Amniotic epithelial cell (primary cell): ENCODE data around the gene TBC1D10A.

ENCODE experiments used
- DNase-seq: peaks from one replicate; pipeline ENCODE4 v3.0.0-alpha.2; 2010; ENCODE audit warnings: low read depth

Gene TBC1D10A

DNA sequence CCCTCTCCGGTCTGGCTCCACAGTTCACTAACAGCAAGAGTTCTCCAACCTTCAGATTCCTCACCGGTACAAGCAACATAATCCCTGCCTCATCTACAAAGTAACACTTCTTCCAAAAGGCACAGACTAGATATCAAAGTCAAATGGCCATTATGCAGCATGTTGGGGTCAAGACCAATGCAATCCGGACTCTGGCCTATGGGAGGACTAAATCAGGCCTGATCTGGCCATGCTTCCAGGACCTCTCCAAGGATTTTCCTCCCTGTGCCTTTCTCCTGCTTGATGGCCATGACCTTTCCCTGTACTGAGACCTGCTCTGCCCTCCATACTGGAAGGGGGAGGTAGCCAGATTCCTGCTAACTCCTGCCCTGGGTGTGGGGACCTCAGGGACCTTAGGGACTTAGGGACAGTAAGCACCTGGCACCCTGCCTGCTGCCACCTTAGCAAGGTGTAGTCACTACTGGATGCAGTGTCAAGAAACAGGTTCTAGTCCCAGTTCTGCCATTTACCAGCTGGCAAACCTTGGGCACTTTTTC is 6.7 kb downstream of the TBC1D10A start:
- no peak for DNase-seq

DNA sequence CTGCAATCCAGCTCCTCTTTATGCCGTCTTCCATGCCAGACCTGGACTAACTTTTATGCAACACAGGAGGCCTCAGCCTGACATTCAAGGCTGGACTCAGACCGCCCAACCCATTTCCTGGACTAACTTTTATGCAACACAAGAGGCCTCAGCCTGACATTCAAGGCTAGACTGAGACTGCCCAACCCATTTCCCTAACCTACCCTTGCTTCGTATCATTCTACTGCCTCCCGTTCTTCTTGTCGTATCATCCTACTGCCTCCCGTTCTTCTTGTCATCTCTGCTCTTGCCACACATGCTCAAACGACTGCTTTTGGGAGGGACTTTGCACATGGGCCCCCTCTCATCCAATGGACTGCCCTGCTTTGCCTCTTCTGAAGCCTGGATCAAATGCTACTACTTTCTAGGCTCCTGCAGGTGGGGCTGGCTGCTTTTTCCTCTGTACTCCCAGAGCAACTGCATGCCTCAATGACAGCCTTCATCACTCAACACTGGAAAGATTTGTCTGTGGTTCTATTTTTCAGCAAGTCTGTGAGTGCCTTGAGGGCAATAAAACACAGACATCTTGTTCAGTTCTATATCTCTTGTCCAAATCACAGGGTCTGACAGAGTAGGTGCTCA is 7.8 kb downstream of the TBC1D10A start:
- peak; percentile 94 for DNase-seq

DNA sequence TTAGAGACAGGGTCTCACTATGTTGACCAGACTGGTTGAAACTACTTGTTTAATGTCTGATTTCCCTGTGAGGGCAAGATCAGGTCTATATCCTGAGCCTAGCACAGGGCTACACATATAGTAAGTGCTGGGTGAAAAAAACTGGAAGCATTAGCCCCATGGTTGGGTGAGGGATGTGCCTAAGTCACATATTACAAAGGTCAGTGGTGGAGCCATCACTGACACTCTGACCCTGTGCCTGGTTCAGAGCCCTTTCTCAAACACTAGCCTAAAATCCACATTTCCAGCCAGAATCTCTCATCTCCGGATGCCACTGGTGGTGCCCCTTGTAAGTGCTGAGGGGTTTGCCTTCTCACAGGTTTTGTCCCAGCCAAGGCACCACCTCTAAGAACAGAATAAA is 9.0 kb downstream of the TBC1D10A start:
- DNase-seq: no peak

DNA sequence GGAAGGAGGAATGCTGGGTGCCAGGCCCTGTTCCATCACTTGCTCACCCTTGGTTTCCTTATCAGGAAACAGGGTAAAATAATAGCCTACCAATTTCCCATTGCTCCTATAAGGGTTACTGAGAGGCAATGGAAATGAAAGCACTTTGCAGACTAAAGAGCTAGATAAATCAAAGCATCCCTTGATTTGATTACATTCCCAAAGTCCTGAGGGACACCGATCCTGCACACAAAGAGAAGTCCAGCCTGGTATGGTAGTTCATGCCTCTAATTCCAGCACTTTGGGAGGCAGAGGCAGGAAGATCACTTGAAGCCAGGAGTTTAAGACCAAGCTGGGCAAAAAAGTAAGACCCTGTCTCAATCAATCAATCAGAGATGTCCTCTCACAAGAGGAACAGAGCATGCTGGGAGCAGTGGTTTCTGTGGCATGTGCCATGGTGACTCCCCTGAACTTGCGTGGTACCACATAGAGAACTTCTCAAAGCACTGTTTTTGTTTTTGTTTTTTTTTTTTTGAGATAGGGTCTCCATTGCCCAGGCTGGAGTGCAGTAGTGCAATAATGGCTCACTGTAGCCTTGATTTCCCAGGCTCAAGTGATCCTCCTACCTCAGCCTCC is 10.7 kb downstream of the TBC1D10A start:
- no peak for DNase-seq

DNA sequence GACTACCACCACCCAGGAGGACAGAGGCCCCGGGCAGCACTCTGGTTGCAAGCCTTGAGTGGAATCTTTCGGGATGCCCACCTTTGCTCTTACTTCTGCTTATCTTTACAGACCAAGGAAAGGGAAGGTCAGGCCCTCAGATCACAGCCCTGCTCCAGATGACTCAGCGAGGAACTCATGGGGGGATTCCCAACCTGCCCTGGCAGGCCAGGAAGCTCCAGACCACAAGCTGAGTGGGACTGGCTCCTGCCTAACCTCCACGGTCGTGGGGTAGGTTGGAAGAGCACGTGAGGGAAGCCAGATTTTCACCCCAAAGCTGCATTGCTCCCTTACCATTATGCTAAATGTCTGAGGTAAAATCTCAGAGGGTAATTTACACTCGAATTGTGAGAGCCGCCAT is 11.8 kb downstream of the TBC1D10A start:
- DNase-seq: peak; percentile 75

DNA sequence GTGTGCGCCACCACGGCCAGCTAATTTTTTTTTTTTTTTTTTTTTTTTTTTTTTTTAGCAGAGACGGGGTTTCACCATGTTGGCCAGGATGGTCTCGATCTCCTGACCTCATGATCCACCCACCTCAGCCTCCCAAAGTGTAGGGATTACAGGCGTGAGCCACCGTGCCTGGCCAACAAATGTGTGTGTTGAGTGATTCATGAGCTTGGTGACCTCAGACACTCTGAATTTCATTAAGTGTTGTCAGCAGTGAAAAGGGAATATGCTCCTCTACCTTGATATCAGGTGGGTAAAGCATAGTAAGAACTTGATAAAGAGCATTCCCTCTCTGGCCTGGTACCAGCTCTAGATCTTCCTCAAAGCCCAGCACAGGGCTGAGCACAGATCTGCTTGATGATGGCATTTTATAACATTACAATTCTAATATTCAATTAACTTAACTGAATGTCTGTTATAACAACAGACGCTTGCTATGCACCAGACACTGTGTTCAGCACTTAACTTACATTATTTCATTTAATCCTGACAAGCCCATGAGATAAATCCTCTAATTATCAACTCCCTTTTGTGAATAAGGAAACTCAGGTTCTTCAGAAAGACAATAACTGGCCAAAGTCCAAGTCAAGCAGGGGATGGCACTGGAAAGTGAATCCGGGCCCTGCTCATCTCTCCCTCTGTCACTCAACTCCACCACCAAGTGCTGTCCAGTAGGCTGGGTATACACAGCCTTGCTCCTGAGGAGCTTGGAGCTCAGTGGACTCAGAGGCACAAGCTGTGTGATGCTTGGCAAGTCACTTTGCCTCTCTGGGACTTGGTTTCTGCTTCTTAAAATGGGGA is 13.0 kb downstream of the TBC1D10A start:
- DNase-seq: no peak

DNA sequence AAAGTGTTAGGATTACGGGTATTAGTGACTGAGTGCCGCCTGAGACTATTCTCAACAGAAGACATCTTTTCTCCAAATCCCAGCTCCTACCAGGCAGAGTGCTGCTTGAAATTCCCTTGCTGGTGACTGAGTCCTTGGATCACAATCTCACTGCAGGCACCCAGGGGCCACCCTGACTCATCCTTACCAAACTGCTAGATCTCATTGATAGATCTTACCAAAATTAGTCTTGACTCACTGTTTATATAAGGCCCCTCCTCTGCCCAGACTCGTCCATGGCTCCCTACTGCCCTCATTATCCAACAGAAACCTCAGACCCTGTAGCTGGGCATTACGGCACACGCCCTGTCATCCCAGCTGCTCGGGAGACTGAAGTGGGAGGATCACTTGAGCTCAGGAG is 14.7 kb downstream of the TBC1D10A start:
- DNase-seq: peak; percentile 80

DNA sequence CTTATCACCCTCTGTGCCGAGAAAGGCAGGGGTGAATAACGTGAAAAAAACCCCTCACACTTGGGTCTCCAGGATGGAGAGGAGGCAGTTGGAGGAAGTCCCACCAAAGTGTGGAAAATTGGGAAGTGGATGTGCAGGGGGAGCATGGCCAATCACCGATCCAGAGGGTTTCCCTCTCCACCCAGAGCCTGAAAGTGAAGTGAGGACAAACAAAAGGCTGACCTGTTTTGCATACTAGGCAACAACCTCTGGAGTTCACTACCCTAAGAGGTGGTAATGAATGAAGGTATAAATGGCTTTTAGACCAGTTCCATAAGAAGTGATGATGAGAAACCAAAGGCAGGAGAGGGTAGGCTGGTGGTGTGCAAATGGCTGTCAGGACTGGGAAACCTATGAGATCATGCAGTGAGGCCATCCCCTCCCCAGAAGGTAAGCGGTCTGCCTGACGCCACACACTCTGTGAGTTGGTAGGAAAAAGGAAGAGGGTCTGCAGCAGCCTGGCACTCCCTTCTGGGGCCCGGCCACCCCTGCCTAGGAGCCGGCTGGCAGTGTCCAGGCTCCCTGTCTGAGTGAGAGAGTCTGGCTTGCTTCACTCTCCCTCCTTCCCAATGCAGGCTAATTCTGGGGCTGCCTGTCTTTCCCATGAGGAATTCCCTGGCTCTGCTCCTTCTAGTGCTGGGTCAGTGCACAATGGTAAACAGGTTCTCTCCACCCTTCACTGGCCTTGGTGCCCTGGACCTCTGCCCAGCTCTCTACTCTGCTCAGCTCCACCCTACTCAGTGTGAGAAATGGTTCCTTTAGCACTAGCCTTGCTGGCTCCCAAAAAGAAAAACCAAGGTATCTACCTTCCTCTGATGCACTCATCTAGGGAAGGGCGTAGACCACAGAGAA is 15.6 kb downstream of the TBC1D10A start:
- DNase-seq: peak; percentile 88

DNA sequence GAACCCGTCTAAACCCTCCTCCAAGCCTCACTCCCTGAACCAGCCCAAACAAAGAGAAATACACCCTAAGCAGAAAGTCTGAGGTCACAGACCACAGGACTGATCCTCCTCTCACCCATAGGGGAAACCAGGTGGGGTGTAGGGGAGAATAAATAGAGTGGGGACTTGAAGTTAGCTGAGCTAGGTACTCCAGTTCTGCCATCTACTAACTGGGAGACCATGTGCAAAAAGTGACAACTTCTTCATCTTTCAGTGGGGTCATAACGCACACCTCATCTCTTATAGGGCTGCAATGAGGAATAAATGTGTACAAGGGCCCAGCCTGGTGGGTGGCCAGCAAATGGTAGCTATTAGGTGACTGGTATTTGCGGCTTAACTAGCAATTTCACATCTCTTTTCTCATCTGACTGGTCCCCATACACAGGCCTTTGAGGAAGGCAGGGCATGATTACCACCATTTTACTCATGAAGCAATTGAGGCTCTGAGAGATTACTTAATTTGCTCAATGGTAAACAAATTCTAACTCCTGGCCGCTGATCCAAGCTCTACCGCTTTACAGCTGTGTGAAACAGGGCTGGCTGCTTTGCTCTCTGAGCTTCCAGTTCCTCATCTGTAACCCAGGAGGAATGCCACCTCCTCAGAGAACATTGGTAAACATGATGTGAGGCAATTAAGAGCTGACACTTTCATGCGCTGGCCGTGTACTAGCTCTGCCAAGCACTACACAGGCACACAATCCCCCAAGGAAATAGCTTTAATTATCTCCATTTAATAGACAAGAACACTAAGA is 16.6 kb downstream of the TBC1D10A start:
- peak; percentile 92 for DNase-seq

DNA sequence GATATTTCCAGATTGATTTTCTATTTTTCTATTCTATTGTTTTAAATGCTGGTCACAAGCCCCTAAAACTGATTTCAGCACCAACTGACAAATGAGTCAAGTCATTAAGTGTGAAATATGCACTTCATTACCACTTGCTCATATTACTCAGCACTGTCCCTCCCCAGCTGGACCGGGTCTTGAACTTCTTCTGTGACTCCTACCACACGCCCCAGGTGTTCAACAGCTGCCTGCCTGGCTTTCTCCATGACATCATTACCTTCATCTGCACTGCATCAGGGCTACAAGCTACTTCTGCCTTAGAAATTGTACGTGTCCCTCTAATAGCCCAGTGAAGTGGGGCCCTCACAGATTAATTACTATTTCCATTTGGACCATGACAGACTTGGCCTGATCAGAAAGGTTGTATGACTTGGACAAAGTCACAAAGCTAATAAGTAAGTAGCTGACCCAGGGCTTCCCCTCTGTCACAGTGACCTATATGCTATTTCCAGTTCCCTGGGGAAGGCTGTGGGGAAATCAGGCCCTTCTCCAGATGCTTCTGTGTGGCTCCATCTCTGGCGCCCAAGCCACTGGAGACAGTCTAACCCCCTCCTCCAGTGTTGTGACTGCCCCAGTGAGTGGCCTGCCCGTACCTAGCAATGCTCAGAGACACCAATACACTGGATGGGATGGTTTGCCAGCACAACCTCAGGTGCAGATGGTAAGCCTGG is 18.1 kb downstream of the TBC1D10A start:
- DNase-seq: no peak

DNA sequence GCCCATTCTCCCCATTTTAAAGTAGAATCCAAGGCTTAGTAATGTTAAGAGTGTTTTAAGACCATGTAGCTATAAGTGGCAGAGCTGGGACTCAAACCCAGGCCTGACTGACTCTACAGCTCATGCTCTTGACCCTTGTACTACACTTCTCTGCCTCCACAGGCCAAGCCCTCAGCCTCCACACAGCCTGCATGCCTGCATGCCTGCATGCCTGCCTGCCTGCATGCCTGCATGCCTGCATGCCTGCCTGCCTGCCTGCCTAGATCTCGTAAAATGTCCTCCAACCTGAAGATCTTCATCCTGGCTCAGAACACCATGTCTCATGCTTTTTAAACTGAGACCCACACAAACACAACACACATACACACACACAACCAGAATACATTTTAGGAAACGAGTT is 18.6 kb downstream of the TBC1D10A start:
- DNase-seq: no peak

DNA sequence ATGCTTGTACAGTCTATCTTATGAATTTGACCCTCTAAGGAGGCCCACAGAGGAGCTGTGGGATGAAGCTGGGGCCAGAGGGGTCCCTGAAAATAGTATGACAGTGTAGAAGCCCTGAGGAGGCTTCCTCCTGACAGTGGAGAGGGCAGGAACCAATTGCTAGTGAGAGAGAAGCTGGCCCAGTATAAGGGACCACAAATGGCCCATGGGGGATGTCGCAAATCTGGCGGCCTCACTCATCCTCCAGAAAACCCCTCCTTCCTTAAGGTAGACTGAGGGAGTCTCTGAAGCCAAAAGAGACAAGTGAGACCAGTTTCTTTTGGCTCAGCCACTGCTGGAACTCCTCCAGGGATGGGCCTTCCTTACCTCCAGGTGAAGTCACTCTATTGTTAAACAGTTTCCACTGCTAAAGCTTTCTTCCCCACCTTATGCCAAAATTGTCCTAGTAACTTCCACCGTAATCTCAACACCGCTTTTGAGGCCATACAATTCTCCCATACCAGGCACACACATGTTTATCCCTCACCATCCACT is 19.6 kb downstream of the TBC1D10A start:
- no peak for DNase-seq

DNA sequence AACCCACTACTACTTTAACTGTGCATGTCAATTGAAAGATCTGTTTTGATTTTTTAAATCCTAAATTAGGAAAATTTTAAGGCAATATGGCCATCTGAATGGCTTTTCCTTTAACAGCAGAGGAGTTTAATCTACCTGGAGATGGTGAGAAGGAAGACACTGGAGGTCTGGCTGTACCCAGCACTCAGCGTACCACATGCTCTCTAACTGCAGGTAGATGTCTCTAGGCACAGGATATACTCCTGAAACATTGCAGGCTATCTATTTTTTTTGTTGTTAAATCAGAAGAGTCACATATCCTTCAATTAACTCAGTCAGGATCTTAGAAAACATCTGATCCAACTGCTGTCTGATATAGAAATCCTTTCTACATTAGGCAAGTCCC is 20.1 kb downstream of the TBC1D10A start:
- no peak for DNase-seq

DNA sequence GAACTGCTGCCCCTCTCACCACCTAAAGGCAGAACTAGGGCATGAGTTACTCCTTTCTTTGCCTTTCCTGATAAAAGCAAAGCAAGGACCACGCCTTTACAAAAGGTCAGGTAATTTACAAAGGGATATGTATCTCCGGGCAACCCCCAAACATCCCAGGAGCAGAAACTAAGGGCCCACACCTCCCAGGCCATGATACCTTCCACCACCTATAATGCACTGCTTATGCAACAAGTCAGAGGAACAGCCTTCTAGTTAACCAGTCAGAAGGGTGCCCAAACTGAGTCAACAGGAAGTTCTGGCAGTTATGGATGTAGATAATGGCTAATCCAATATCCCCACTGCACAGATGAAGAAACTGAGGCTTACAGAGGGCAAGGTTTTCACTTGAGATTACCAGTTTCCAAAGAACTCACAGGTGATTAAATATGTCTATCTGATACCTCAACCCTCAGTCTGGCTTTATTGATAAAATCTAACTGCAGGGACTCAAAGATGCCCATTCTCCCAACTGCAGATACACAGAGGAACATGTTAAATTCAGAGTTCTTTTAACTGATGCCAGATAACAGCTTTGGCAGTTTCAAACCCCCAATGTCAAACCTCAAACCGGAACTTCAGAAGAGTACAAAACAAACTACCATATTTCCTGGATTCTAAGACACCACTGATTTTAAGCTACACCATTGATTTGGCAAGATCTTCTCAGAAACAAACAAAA is 20.7 kb downstream of the TBC1D10A start:
- DNase-seq: peak; percentile 53

DNA sequence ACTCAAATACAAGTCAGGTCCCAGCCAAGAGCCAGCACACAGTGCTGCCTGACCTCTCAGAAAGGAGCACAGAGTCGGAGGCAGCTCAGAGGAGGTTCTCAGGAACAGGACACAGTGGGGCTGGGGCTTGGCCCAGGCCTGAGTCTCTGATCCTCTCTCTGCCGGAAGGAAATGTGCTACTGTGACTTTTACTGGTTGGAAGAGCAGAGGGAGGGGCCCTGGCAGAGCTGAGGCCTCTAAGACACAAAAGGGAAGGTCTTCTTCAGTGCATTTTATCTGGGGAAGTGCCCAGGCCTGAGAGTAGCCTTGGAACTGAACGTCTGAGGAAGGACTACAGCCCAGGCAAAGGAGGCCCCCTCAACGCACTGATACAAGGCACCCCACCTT is 21.2 kb downstream of the TBC1D10A start:
- no peak for DNase-seq

DNA sequence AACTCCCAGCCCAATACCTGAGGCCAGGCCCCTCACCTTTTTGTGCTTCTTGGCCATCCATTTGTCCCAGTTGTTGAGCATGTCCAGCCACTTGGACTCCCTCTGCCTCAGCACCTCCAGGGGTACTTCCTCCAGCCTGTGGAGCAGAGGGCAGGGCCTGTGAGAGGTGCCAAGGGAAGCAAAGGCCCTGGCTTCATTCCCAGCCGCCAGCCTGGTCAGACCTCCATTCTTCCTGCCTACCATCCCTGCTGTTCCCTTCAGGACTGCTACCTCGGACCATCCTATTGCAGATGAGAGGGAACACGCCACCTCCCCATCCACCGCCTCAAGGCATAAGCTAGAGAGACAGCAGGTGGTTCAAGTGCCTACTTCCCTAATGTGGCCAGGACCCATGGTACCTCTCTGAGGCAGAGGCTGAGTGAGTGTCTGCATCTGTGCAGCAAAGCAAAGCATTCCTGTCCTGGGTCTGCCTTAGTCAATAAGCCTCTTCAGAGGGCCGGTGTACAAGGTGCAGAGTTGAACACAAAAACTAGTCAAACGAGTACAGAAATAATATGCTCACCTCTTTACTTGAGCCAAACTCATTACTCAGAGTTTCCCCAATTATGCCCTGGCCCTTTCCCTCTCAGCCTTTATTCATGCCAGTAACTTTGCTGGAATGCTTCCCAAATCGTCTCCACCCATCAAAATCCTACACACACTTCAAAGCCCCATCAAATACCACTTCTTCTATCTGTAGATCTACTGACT is 22.1 kb downstream of the TBC1D10A start:
- no peak for DNase-seq

DNA sequence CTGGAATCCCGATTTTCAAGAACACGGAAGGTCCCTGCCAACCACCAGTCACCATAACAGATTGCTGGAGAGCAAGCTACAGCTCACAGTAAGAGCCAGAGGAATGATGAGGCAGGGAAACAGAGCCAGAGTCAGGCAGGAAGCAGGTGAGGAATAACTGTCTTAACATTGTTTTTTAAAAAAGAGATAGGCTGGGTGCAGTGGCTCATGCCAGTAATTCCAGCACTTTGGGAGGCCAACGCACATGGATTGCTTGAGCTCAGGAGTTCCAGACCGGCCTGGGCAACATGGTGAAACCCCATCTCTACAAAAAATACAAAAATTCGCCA is 24.0 kb downstream of the TBC1D10A start:
- DNase-seq: peak; percentile 70

DNA sequence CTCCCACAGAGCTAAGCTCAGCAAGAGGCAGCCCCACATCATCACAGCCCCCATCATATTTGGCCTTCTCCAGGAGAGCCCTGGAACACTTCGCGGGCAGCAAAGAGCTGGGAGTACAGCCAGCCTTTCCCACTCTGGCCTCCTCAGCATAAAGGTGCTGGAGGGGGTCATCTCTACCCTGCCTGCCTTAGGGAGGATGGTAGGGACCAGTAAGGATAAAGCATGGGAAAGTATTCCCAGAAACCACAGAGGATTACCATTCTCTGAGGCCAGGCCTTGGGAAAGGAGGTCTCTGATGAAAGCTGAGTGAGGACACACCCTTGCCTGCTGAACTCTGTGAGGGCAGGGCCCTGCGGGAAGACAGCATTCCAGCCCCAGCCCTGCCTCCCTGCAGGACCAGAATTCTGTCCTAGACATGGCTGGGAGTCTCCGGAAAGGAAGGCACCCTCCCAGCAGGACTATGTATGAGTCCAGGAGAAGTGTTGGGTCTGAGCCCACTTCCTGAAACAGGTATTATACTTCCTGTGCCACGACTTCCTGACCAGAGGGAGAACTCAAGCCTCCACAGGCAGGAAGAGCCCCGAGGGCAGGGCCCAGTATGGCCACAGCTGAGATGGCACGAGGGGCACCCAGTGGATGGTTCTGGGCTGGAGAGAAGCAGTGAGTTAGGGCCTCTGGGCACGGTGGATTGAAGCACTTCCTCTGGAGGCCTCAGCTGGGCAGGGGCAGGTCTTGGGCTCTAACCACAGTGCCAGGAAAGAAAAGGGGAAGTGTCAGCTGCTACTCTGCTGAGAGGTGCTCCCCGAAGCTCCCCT is 24.5 kb downstream of the TBC1D10A start:
- DNase-seq: peak; percentile 100
